Occipital lobe (tissue), 3 donors: ENCODE measurements around the gene PROS1. TPM values are rescaled to one million over a fixed set of nuclear protein-coding genes. Genes with fewer than 3 reads are reported as not detected.
"Not testable (repeated sequence)": the region's sequence is repeated elsewhere in the genome, so short reads cannot be mapped to it uniquely, and the experiment has no call there.

Source experiments
- DNase-seq: peaks from one replicate; lab custom pipeline; 2025; lab: John Stamatoyannopoulos, UW
- small RNA-seq: library from RNA; depleted of rRNA; stranded (forward); fragments of <200 nt; gene quantifications from one replicate; pipeline ENCODE3, GENCODE V24; 2014
- total RNA-seq: library from RNA; depleted of rRNA; stranded (reverse); fragments of >200 nt; gene quantifications from one replicate; pipeline ENCODE4 v1.2.3, GENCODE V29; 2014

PROS1 gene
- total RNA-seq, 1 donor from 2014 or later, result 14.2 TPM

DNA sequence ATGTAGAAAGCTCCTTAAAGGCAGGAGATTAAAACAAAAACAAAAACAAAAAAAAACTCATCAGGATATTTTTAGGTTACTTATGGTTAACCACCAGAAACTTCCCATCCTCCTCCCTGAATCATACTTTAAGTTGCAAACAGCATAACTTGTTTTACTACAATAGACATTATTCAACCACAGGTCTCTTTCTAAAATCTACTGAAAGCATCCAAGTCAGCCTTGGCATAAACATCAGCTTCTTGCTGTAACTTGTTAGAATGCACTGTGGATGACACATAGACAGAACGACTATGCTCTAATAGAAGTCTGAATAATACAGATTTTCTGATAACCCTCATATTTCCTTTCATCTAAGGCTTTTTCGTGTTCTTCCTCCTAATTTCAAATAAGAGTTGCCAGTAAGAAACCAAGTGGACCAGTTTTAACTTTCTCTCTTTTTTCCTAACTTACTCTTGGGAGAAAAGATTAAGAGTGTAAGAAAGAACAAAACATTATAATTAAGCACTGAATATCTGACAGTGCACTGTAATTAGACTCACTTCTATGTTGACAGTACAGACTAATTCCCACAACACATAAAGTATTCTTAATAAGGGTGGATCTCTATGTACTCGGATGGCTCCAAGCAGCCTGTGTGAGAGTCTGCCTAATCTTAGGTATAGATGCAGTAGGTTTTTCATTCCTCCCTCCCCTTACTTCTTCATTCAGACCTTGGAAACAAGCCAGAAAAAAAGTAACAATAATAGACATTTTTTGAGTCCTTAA lies 95.3 kb downstream of the PROS1 start:
- not testable (repeated sequence) for DNase-seq

- not testable (repeated sequence) for DNase-seq
These were observed 96.3 kb downstream of the PROS1 start for GRCh38 chr3:93877427-93877826.

DNA sequence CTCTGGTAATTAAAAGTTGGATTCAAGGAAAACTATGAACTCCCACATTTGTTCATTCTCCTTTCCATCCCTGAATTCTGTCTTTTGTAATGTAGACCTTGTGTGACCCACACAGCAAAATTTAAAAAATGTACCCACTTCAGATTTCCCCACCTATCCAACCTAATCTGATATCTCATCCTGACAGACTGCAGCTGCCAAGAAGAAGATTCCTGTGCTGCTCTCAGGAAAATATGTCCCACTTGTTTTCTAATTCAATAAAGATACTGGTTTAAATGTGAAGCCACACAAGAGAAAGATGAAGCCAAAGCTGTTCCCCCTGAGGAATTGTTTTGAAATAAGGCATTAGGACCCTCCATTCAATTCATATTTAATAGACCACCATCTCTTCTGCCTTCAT lies 100.3 kb downstream of the PROS1 start:
- not testable (repeated sequence) for DNase-seq

- DNase-seq, result no peak
These were observed 106.3 kb downstream of the PROS1 start for GRCh38 chr3:93867425-93867824.

DNA sequence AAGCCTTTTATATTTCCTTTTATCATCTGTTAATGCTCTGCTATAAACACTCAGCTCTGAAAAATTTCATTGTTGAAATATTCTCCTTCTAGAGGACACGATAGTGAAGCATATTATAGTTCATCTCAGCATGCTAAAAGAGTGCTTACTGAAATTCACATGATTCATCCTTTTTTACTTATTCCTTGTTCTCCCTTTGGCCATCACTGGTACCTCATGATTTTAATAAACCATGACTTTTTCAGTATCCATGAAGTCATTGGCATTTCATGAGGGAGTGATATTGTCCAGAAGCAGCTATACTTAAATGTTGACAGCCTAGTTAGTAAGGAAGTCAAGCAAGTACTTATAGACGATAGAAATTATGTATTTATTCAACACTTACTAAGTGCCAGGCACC lies 112.7 kb downstream of the PROS1 start:
- DNase-seq, result no peak

- DNase-seq, result no peak
These were observed 118.3 kb downstream of the PROS1 start for GRCh38 chr3:93855401-93855800.

DNA sequence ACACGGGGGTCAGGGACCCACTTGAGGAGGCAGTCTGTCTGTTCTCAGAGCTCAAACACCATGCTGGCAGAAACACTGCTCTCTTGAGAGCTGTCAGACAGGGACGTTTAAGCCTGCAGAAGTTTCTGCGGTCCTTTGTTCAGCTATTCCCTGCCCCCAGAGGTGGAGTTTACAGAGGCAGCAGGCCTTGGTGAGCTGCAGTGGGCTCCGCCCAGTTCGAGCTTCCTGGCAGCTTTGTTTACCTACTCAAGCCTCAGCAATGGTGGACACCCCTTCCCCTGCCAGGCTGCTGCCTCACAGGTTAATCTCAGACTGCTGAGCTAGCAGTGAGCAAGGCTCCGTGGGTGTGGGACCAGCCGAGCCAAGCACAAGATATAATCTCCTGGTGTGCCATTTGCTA lies 121.5 kb downstream of the PROS1 start:
- not testable (repeated sequence) for DNase-seq

DNA sequence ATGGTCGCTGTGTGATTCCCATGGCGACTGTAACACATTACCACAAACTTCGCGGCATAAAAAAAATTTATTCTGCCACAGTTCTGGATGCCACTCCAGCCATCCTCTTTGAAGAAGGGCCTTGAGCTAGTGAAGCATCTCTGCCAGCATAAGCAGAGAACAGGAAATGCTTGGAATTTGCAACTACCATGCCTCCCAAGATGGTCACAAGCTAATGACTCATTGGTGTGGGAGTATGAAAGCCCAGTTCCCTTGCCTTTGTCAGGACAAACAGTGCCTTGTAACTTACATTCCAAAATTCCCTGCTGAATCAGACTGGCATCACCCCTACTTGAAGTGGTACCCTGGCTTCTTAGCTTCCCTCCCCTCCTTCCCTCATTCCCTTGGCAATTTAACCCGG lies 129.7 kb downstream of the PROS1 start:
- DNase-seq, result peak; percentile 19

- not testable (repeated sequence) for DNase-seq
These were observed 134.5 kb downstream of the PROS1 start for GRCh38 chr3:93839193-93839592.

Small RNAs within 50 kb of the gene (small RNA-seq; reads per million reads assigned to genes)
- gene RF00019 (not detected), gene RNU6-488P (not detected), gene RNU6-511P (not detected)

Other genes starting within 250 kb of the PROS1 start
- gene ARL13B, start 6.3 kb upstream of the PROS1 start, total RNA-seq, result 24.6 TPM
- not detected for gene STX19, start 54.7 kb upstream of the PROS1 start, total RNA-seq
- gene DHFR2, start 89.0 kb upstream of the PROS1 start, total RNA-seq, result 14.0 TPM
- gene NSUN3, start 89.2 kb upstream of the PROS1 start, total RNA-seq, result 43.0 TPM